H9 (cell line): ENCODE data around the gene UBALD2. TPM values are rescaled to one million over a fixed set of nuclear protein-coding genes. Genes with fewer than 3 reads are reported as not detected.

Experiments
- DNase-seq: peaks from one replicate; pipeline ENCODE4 v3.0.0-alpha.2; 2017
- H2AFZ ChIP-seq: one replicate; pipeline ENCODE4 v1.6.1; 2013; ENCODE audit warnings: mild to moderate bottlenecking, low read length, control low read depth, moderate library complexity
- H2AK5ac ChIP-seq: 2 replicates; pipeline ENCODE4 v1.6.1; 2013; ENCODE audit warnings: low read length, control low read depth, mixed read lengths; ENCODE audit not compliant: insufficient read length
- H2BK120ac ChIP-seq: one replicate; pipeline ENCODE4 v1.6.1; 2013; ENCODE audit warnings: low read depth, mild to moderate bottlenecking, low read length, control low read depth, inconsistent platforms; ENCODE audit not compliant: poor library complexity, severe bottlenecking
- H2BK12ac ChIP-seq: 2 replicates; pipeline ENCODE4 v1.6.1; 2013; ENCODE audit warnings: low read length, control low read depth, mixed read lengths, low read depth; ENCODE audit not compliant: insufficient read length
- H2BK15ac ChIP-seq: 2 replicates; pipeline ENCODE4 v1.6.1; 2013; ENCODE audit warnings: low read depth, low read length, control low read depth
- H2BK20ac ChIP-seq: one replicate; pipeline ENCODE4 v1.6.1; 2013; ENCODE audit warnings: low read depth, mild to moderate bottlenecking, low read length, control low read depth, inconsistent platforms; ENCODE audit not compliant: poor library complexity, severe bottlenecking
- H2BK5ac ChIP-seq: 2 replicates; pipeline ENCODE4 v1.6.1; 2013; ENCODE audit warnings: low read length, control low read depth, mixed read lengths; ENCODE audit not compliant: insufficient read length
- H3K14ac ChIP-seq: 2 replicates; pipeline ENCODE4 v1.6.1; 2013; ENCODE audit warnings: low read length, control low read depth; ENCODE audit not compliant: insufficient read depth
- H3K18ac ChIP-seq: 2 replicates; pipeline ENCODE4 v1.6.1; 2013; ENCODE audit warnings: low read depth, mild to moderate bottlenecking, mixed read lengths, low read length, control low read depth; ENCODE audit not compliant: insufficient read length
- H3K23ac ChIP-seq: 2 replicates; pipeline ENCODE4 v1.6.1; 2013; ENCODE audit warnings: low read length, control low read depth, mixed read lengths, low read depth; ENCODE audit not compliant: insufficient read length
- H3K23me2 ChIP-seq: 2 replicates; pipeline ENCODE4 v1.6.1; 2013; ENCODE audit warnings: low read depth, mild to moderate bottlenecking, mixed read lengths, low read length, control low read depth; ENCODE audit not compliant: insufficient read length, poor library complexity, severe bottlenecking
- H3K27ac ChIP-seq: 2 replicates; pipeline ENCODE4 v1.5.1; 2013; ENCODE audit warnings: low read length, control low read depth, mixed read lengths, low read depth; ENCODE audit not compliant: insufficient read length
- H3K27me3 ChIP-seq: 2 replicates; pipeline ENCODE4 v1.6.1; 2013; ENCODE audit warnings: low read length, control low read depth, inconsistent platforms; ENCODE audit not compliant: insufficient read depth
- H3K4ac ChIP-seq: 2 replicates; pipeline ENCODE4 v1.6.1; 2013; ENCODE audit warnings: low read depth, mild to moderate bottlenecking, control low read depth, inconsistent platforms, low read length, moderate library complexity
- H3K4me1 ChIP-seq: 2 replicates; pipeline ENCODE4 v1.6.1; 2013; ENCODE audit warnings: low read length, control low read depth, inconsistent platforms; ENCODE audit not compliant: insufficient read depth
- H3K4me2 ChIP-seq: 2 replicates; pipeline ENCODE4 v1.6.1; 2013; ENCODE audit warnings: low read length, control low read depth, mixed read lengths; ENCODE audit not compliant: insufficient read length, insufficient read depth
- H3K56ac ChIP-seq: 2 replicates; pipeline ENCODE4 v1.6.1; 2013; ENCODE audit warnings: low read depth, mild to moderate bottlenecking, mixed read lengths, low read length, control low read depth; ENCODE audit not compliant: insufficient read length
- H3K79me1 ChIP-seq: 2 replicates; pipeline ENCODE4 v1.6.1; 2013; ENCODE audit warnings: low read depth, mild to moderate bottlenecking, moderate library complexity, low read length, control low read depth, inconsistent platforms; ENCODE audit not compliant: insufficient read depth, poor library complexity, severe bottlenecking
- H3K79me2 ChIP-seq: 2 replicates; pipeline ENCODE4 v1.6.1; 2013; ENCODE audit warnings: low read length, control low read depth, inconsistent platforms; ENCODE audit not compliant: insufficient read depth
- H3K9ac ChIP-seq: 2 replicates; pipeline ENCODE4 v1.6.1; 2013; ENCODE audit warnings: low read length, control low read depth, mixed read lengths; ENCODE audit not compliant: insufficient read length; ENCODE audit errors: extremely low read depth
- H3K9me3 ChIP-seq: one replicate; pipeline ENCODE4 v1.6.1; 2013; ENCODE audit warnings: low read depth, low read length, inconsistent platforms; ENCODE audit not compliant: control insufficient read depth
- H3T11ph ChIP-seq: one replicate; pipeline ENCODE4 v1.6.1; 2013; ENCODE audit warnings: mild to moderate bottlenecking, low read length, control low read depth, inconsistent platforms
- H4K20me1 ChIP-seq: one replicate; pipeline ENCODE4 v1.6.1; 2013; ENCODE audit not compliant: control insufficient read depth, insufficient read length, insufficient read depth
- H4K5ac ChIP-seq: 2 replicates; pipeline ENCODE4 v1.6.1; 2013; ENCODE audit warnings: low read depth, mild to moderate bottlenecking, mixed read lengths, low read length, control low read depth; ENCODE audit not compliant: insufficient read length
- H4K8ac ChIP-seq: replicated peaks from 2 replicates; pipeline ENCODE4 v1.6.1; 2013; ENCODE audit warnings: low read length, control low read depth, mixed read lengths, low read depth; ENCODE audit not compliant: insufficient read length
- H4K91ac ChIP-seq: 2 replicates; pipeline ENCODE4 v1.6.1; 2013; ENCODE audit warnings: low read depth, mild to moderate bottlenecking, moderate library complexity, mixed read lengths, low read length, control low read depth; ENCODE audit not compliant: insufficient read length
- H3K27ac Mint-ChIP-seq, 3 experiments: 2 replicates in 2 of 3; 3 replicates in 1 of 3; pipeline ENCODE4 v1.8.0; 2020 to 2021; ENCODE audit warnings: mixed read lengths in 3 of 3, mild to moderate bottlenecking in 1 of 3, moderate library complexity in 1 of 3
- H3K27me3 Mint-ChIP-seq: 2 replicates; pipeline ENCODE4 v1.8.0; 2021; ENCODE audit warnings: low read depth, mild to moderate bottlenecking, moderate library complexity, mixed read lengths
- H3K36me3 Mint-ChIP-seq, 3 experiments: 2 replicates in 2 of 3; 3 replicates in 1 of 3; pipeline ENCODE4 v1.8.0; 2020 to 2021; ENCODE audit warnings: low read depth in 3 of 3, mixed read lengths in 3 of 3; ENCODE audit not compliant: insufficient read depth in 1 of 3
- H3K4me1 Mint-ChIP-seq, 2 experiments: 2 replicates each; pipeline ENCODE4 v1.8.0; 2020; ENCODE audit warnings: mixed read lengths in 2 of 2
- H3K4me3 Mint-ChIP-seq, 2 experiments: 2 replicates in 1 of 2; 3 replicates in 1 of 2; pipeline ENCODE4 v1.8.0; 2020 to 2021; ENCODE audit warnings: mild to moderate bottlenecking in 2 of 2, mixed read lengths in 2 of 2, moderate library complexity in 1 of 2
- H3K9me3 Mint-ChIP-seq, 2 experiments: 2 replicates in 1 of 2; 3 replicates in 1 of 2; pipeline ENCODE4 v1.8.0; 2020; ENCODE audit warnings: mild to moderate bottlenecking in 2 of 2, mixed read lengths in 2 of 2, moderate library complexity in 1 of 2
- WGBS: extraction: QIAGEN DNeasy Blood & Tissue Kit; methylation state at CpG from one replicate; pipeline ENCODE4 v1.1.7; 2013; ENCODE audit warnings: missing lambda C conversion rate, low lambda C conversion rate, mixed read lengths; ENCODE audit not compliant: insufficient read length; ENCODE audit errors: extremely low coverage; 5-methylcytosine and 5-hydroxymethylcytosine counted together
- total RNA-seq: library from RNA; stranded (reverse); gene quantifications from 2 replicates; pipeline ENCODE4 v1.2.1, GENCODE V29; 2021
- TF ChIP-seq, protein P1 (sequence below): fragments of 200-600 bp; sonication (generic); conservative IDR thresholded peaks from 3 replicates; pipeline ENCODE4 v1.8.0; 2021; ENCODE audit warnings: antibody characterized with exemption, mild to moderate bottlenecking

UBALD2 gene
- total RNA-seq, 1 experiment from 2014 or later = 25.8 TPM

- Histone ChIP-seq H2BK12ac (no peak overlapping the region), H4K20me1 (no peaks in the 10 kb centered on the region), H3K56ac (no peak overlapping the region), H3K9ac (no peak overlapping the region), H3K79me1 (no peaks in the 10 kb centered on the region), H4K8ac (no peak overlapping the region), H3K18ac (no peak overlapping the region), H3K9me3 (no peaks in the 10 kb centered on the region), H4K5ac (no peak overlapping the region), H2BK15ac (no peak overlapping the region), H4K91ac (no peak overlapping the region), H3K79me2 (no peaks in the 10 kb centered on the region), H3K27ac (no peak overlapping the region), H2BK120ac (no peak overlapping the region), H3T11ph (no peak overlapping the region), H3K4me1 (no peaks in the 10 kb centered on the region), H2AK5ac (no peak overlapping the region), H3K4ac (no peak overlapping the region), H3K23ac (no peak overlapping the region), H2BK5ac (no peak overlapping the region), H3K4me2 (no peak overlapping the region), H3K23me2 (no peaks in the 10 kb centered on the region), H3K14ac (no peak overlapping the region), H2BK20ac (no peak overlapping the region), H3K27me3 (no peaks in the 10 kb centered on the region), H2AFZ (no peak overlapping the region)
- TF ChIP-seq, protein P1, sequence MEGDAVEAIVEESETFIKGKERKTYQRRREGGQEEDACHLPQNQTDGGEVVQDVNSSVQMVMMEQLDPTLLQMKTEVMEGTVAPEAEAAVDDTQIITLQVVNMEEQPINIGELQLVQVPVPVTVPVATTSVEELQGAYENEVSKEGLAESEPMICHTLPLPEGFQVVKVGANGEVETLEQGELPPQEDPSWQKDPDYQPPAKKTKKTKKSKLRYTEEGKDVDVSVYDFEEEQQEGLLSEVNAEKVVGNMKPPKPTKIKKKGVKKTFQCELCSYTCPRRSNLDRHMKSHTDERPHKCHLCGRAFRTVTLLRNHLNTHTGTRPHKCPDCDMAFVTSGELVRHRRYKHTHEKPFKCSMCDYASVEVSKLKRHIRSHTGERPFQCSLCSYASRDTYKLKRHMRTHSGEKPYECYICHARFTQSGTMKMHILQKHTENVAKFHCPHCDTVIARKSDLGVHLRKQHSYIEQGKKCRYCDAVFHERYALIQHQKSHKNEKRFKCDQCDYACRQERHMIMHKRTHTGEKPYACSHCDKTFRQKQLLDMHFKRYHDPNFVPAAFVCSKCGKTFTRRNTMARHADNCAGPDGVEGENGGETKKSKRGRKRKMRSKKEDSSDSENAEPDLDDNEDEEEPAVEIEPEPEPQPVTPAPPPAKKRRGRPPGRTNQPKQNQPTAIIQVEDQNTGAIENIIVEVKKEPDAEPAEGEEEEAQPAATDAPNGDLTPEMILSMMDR = no peak
- DNase-seq = no peak
- Mint-ChIP-seq H3K9me3 (no peaks in the 10 kb centered on the region), H3K4me3 (no peak overlapping the region), H3K27me3 (no peaks in the 10 kb centered on the region), H3K4me1 (0 out of 4 replicates have a peak, but pooled peaks cover 0 to 4% of the 10 kb centered on the region in 2 experiments), H3K36me3 (peaks cover 0 to 30% (median 23%) of the 10 kb centered on the region in 3 experiments; a peak in 6 of 7 replicates), H3K27ac (no peak overlapping the region)
- WGBS = no CpG with 5 or more reads among the region's 2 CpGs
Observed at GRCh38 chr17:76317535-76317934, 52.4 kb downstream of the UBALD2 start.
